Spleen (tissue), 7 donors: ENCODE data around the gene L3MBTL3.

Source experiments
- CTCF ChIP-seq, 11 experiments: fragments of 200-600 bp in 7 of 11; fragments of 450-650 bp in 4 of 11; sonication (generic) in 4 of 11; IDR thresholded peaks in 8 of 11; conservative IDR thresholded peaks in 3 of 11; 1 replicate in 7 of 11; 2 replicates in 4 of 11; pipeline versions ENCODE4 v1.4.0 to v1.8.0; 2016 to 2021; ENCODE audit warnings: antibody characterized with exemption in 11 of 11, inconsistent platforms in 4 of 11, mild to moderate bottlenecking in 1 of 11
- POLR2AphosphoS5 ChIP-seq, 3 donors: sonication (generic); formaldehyde crosslinking; IDR thresholded peaks; one replicate each; pipeline ENCODE4 v1.5.1; 2017; ENCODE audit warnings: antibody characterized with exemption in 3 of 3
- donor health status: DM: no; HTN: no; CAD: no; lungs with moderate emphysema.
- donor health status: DM: no; HTN: no; CAD: no.
- donor health status: DM: no; HTN: no; CAD: no.

DNA sequence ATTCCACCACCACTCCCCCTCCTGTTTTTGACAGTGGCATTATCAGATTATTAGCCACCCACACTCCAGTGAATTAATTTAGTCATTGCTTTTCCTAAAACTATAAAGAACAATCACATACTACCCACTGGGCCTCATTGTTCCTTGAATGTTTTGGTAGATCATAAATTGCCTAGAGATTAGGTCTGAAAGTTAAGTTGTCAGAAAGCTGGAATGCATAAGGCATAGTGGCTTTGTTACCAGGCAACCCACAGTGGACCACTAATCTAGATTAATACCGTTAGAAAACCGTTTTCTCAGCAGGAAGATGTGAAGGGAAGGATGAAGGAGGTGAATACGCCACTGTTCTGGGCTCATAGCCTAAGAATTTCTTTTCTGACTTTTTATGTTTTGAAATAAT is 128.7 kb downstream of the L3MBTL3 start:
- TF ChIP-seq CTCF (IDR thresholded peaks at IDR 0.05 in 8 of 11, conservative IDR thresholded peaks at IDR 0.05 in 3 of 11) (no peak), POLR2AphosphoS5 (IDR thresholded peaks at IDR 0.05) (no peak)
